ENCODE data around the gene MON1B. TPM values are rescaled to one million over a fixed set of nuclear protein-coding genes. Genes with fewer than 3 reads are reported as not detected.

MON1B gene
- total and polyA plus RNA-seq, 2 of the 13 experiments (the other 11 are each of a cell fraction or from before 2014, with no cell fraction given), result 13.4 to 15.6 TPM

DNA sequence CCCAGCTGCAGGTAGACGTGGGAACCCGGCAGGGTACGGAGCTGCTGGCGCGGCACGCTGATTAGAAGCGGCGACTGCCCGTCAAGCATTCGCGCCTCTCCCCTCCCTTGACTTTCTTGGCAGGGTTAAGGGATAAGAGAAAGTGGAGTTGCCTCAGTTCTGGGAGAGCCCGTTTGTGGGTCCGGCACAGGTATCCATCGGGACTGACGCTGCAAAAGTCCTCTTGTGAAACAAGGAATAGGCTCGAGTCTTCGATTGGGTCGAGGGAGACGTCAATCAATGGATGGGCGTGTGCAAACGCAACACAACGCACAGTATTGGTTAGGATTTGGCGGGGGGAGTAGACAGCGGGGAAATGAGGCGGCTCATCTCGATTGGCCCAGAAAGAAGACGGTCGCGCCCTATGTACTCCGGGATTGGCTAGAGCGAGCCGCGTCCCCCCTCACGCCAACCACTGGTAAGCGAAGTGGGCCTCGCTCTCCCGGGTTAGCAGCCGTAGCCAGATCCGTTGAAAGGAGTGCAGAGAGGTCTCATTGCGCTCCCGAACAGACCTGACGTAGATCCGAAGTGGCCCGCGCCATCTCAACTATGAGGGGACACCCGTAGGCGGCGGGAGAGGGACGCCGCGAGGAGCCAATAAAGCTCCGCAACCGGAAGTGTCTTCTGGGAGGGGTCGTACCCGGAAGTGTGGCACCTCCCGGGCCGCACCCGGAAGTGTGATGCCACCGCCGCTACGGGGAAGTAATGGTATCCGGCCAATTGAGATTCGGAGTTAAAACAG lies at the start of gene MON1B (continued):
- TF ChIP-seq, protein P1, sequence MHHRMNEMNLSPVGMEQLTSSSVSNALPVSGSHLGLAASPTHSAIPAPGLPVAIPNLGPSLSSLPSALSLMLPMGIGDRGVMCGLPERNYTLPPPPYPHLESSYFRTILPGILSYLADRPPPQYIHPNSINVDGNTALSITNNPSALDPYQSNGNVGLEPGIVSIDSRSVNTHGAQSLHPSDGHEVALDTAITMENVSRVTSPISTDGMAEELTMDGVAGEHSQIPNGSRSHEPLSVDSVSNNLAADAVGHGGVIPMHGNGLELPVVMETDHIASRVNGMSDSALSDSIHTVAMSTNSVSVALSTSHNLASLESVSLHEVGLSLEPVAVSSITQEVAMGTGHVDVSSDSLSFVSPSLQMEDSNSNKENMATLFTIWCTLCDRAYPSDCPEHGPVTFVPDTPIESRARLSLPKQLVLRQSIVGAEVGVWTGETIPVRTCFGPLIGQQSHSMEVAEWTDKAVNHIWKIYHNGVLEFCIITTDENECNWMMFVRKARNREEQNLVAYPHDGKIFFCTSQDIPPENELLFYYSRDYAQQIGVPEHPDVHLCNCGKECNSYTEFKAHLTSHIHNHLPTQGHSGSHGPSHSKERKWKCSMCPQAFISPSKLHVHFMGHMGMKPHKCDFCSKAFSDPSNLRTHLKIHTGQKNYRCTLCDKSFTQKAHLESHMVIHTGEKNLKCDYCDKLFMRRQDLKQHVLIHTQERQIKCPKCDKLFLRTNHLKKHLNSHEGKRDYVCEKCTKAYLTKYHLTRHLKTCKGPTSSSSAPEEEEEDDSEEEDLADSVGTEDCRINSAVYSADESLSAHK (CRISPR knock-in tag; IDR thresholded peaks at IDR 0.05; ENCODE audit: borderline replicate concordance), result no peak
- TF ChIP-seq, protein P2, sequence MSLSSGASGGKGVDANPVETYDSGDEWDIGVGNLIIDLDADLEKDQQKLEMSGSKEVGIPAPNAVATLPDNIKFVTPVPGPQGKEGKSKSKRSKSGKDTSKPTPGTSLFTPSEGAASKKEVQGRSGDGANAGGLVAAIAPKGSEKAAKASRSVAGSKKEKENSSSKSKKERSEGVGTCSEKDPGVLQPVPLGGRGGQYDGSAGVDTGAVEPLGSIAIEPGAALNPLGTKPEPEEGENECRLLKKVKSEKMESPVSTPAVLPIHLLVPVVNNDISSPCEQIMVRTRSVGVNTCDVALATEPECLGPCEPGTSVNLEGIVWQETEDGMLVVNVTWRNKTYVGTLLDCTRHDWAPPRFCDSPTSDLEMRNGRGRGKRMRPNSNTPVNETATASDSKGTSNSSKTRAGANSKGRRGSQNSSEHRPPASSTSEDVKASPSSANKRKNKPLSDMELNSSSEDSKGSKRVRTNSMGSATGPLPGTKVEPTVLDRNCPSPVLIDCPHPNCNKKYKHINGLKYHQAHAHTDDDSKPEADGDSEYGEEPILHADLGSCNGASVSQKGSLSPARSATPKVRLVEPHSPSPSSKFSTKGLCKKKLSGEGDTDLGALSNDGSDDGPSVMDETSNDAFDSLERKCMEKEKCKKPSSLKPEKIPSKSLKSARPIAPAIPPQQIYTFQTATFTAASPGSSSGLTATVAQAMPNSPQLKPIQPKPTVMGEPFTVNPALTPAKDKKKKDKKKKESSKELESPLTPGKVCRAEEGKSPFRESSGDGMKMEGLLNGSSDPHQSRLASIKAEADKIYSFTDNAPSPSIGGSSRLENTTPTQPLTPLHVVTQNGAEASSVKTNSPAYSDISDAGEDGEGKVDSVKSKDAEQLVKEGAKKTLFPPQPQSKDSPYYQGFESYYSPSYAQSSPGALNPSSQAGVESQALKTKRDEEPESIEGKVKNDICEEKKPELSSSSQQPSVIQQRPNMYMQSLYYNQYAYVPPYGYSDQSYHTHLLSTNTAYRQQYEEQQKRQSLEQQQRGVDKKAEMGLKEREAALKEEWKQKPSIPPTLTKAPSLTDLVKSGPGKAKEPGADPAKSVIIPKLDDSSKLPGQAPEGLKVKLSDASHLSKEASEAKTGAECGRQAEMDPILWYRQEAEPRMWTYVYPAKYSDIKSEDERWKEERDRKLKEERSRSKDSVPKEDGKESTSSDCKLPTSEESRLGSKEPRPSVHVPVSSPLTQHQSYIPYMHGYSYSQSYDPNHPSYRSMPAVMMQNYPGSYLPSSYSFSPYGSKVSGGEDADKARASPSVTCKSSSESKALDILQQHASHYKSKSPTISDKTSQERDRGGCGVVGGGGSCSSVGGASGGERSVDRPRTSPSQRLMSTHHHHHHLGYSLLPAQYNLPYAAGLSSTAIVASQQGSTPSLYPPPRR (CRISPR knock-in tag; IDR thresholded peaks at IDR 0.05; ENCODE audit: borderline replicate concordance), result no peak
- TF ChIP-seq, protein P3, sequence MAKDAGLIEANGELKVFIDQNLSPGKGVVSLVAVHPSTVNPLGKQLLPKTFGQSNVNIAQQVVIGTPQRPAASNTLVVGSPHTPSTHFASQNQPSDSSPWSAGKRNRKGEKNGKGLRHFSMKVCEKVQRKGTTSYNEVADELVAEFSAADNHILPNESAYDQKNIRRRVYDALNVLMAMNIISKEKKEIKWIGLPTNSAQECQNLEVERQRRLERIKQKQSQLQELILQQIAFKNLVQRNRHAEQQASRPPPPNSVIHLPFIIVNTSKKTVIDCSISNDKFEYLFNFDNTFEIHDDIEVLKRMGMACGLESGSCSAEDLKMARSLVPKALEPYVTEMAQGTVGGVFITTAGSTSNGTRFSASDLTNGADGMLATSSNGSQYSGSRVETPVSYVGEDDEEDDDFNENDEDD (CRISPR knock-in tag; IDR thresholded peaks at IDR 0.05; ENCODE audit: borderline replicate concordance), result peak; percentile 86
- TF ChIP-seq ZNF326 (CRISPR knock-in tag; IDR thresholded peaks at IDR 0.05; ENCODE audit: borderline replicate concordance), result no peak
- peak; percentile 55 for TF ChIP-seq ZEB1 (IDR thresholded peaks at IDR 0.05; ENCODE audit: insufficient replicate concordance, low read depth)
- no peak for TF ChIP-seq FOXP1 (IDR thresholded peaks at IDR 0.05)
- TF ChIP-seq FOXP1 (CRISPR knock-in tag; IDR thresholded peaks at IDR 0.05), result peak; percentile 18; the same call in 1 of the 2 replicates
- TF ChIP-seq, protein P4, sequence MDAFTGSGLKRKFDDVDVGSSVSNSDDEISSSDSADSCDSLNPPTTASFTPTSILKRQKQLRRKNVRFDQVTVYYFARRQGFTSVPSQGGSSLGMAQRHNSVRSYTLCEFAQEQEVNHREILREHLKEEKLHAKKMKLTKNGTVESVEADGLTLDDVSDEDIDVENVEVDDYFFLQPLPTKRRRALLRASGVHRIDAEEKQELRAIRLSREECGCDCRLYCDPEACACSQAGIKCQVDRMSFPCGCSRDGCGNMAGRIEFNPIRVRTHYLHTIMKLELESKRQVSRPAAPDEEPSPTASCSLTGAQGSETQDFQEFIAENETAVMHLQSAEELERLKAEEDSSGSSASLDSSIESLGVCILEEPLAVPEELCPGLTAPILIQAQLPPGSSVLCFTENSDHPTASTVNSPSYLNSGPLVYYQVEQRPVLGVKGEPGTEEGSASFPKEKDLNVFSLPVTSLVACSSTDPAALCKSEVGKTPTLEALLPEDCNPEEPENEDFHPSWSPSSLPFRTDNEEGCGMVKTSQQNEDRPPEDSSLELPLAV (CRISPR knock-in tag; conservative IDR thresholded peaks at IDR 0.05; ENCODE audit: low read depth), result no peak
- TF ChIP-seq SRSF9 (IDR thresholded peaks at IDR 0.05; ENCODE audit: borderline replicate concordance, insufficient read depth, low read depth, low read length, poor library complexity, severe bottlenecking), result no peak
- no peak for TF ChIP-seq ZC3H4 (CRISPR knock-in tag; IDR thresholded peaks at IDR 0.05; ENCODE audit: borderline replicate concordance)
- peak; percentile 72; the same call in 1 of the 2 replicates for TF ChIP-seq ZBTB20 (CRISPR knock-in tag; IDR thresholded peaks at IDR 0.05; ENCODE audit: borderline replicate concordance, low read depth)
- no peak for TF ChIP-seq CHCHD3 (CRISPR knock-in tag; IDR thresholded peaks at IDR 0.05)
- TF ChIP-seq MED13 (CRISPR knock-in tag; IDR thresholded peaks at IDR 0.05), result no peak
- TF ChIP-seq ZNF629 (CRISPR knock-in tag; conservative IDR thresholded peaks at IDR 0.05), result no peak
- TF ChIP-seq, protein P5, sequence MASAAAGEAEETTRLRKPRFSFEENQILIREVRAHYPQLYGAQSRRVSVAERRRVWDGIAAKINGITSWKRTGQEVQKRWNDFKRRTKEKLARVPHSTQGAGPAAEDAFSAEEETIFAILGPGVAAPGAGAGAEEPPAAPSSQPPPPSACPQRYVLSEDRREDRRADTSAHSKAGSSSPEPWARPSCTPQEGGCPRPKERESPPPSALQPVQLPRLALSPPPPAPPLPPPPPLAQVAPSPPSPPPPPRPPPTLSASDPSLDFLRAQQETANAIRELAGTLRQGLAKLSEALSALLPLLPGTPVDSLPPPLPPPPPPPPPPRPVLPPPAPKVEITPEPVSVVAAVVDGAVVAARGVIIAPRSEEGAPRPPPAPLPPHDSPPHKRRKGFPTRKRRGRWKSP (CRISPR knock-in tag; IDR thresholded peaks at IDR 0.05), result peak; percentile 69
- no peak for TF ChIP-seq TARDBP (CRISPR knock-in tag; IDR thresholded peaks at IDR 0.05)
- TF ChIP-seq ZNF713 (CRISPR knock-in tag; IDR thresholded peaks at IDR 0.05), result 0 out of 2 replicates have a peak, but pooled peaks have one; percentile 54
